A673 (cell line): ENCODE measurements around the gene RNF220. TPM values are rescaled to one million over a fixed set of nuclear protein-coding genes. Genes with fewer than 3 reads are reported as not detected.

ENCODE experiments used
- BruUV-seq: library from RNA; stranded (reverse); fragments of 400-500 nt; replicated peaks from 2 replicates; lab custom pipeline; 2021; lab: Mats Ljungman, UMichigan
- CTCF ChIA-PET: fragments of 300-600 bp; sonication (Branson Sonifier 250); formaldehyde crosslinking; loops from one replicate; lab custom pipeline; 2022; ENCODE audit warnings: antibody characterized with exemption; lab: Charles Lee
- POLR2A ChIA-PET: fragments of 300-600 bp; sonication (Branson Sonifier 250); formaldehyde crosslinking; loops from one replicate; lab custom pipeline; 2022; ENCODE audit warnings: antibody characterized with exemption; ENCODE audit not compliant: low non-redundant PET; lab: Charles Lee
- DNase-seq: peaks from one replicate; pipeline ENCODE4 v3.0.0-alpha.2; 2015; ENCODE audit warnings: low spot score
- H3K27ac ChIP-seq: fragments of 200-600 bp; sonication (generic); 2 replicates; pipeline ENCODE4 v1.5.1; 2016; ENCODE audit warnings: mixed run types, low read depth, mild to moderate bottlenecking, mixed read lengths, antibody characterized with exemption, low read length; ENCODE audit not compliant: poor library complexity, severe bottlenecking
- H3K27me3 ChIP-seq: fragments of 200-600 bp; sonication (generic); replicated peaks from 2 replicates; pipeline ENCODE4 v1.6.1; 2017; ENCODE audit warnings: mixed run types, low read depth, mild to moderate bottlenecking, mixed read lengths, antibody characterized with exemption, low read length; ENCODE audit not compliant: insufficient read depth, poor library complexity
- H3K36me3 ChIP-seq: fragments of 200-600 bp; sonication (generic); 2 replicates; pipeline ENCODE4 v1.6.1; 2016; ENCODE audit warnings: mixed run types, mild to moderate bottlenecking, mixed read lengths, antibody characterized with exemption, low read length; ENCODE audit not compliant: insufficient read depth, poor library complexity, severe bottlenecking
- H3K4me1 ChIP-seq: fragments of 200-600 bp; sonication (generic); 2 replicates; pipeline ENCODE4 v1.6.1; 2017; ENCODE audit warnings: mixed run types, mild to moderate bottlenecking, mixed read lengths, antibody characterized with exemption, low read length; ENCODE audit not compliant: insufficient read depth, poor library complexity, severe bottlenecking
- H3K4me3 ChIP-seq: fragments of 200-600 bp; sonication (generic); 2 replicates; pipeline ENCODE4 v1.5.1; 2016; ENCODE audit warnings: low read depth, mixed run types, mild to moderate bottlenecking, mixed read lengths, low read length; ENCODE audit not compliant: poor library complexity, severe bottlenecking
- H3K9me3 ChIP-seq: fragments of 200-600 bp; sonication (generic); 2 replicates; pipeline ENCODE4 v1.6.1; 2016; ENCODE audit warnings: mixed run types, low read depth, mild to moderate bottlenecking, mixed read lengths, antibody characterized with exemption, low read length; ENCODE audit not compliant: poor library complexity, severe bottlenecking
- CTCF ChIP-seq: fragments of 300-800, 200-600 bp; sonication (generic); conservative IDR thresholded peaks from 2 replicates; pipeline ENCODE4 v1.5.1; 2017; ENCODE audit warnings: low read depth, mild to moderate bottlenecking, antibody characterized with exemption, low read length, moderate library complexity, mixed read lengths
- EZH2 ChIP-seq: fragments of 200-600 bp; sonication (generic); IDR thresholded peaks from 2 replicates; pipeline ENCODE4 v1.6.1; 2017; ENCODE audit warnings: borderline replicate concordance, low read depth, mild to moderate bottlenecking, mixed read lengths, antibody characterized with exemption, low read length; ENCODE audit not compliant: poor library complexity, severe bottlenecking
- intact Hi-C: fragments of 100-400 bp; cut with micrococcal nuclease; formaldehyde crosslinking; loops from one replicate; pipeline ENCODE4 v1.10.0; 2022; ENCODE audit not compliant: unreplicated experiment
- total RNA-seq: library from RNA; stranded (reverse); gene quantifications from 2 replicates; pipeline ENCODE4 v1.2.3, GENCODE V29; 2021

The RNF220 gene
- total RNA-seq, 1 experiment from 2014 or later = 80.6 TPM

- H3K4me1 ChIP-seq = peaks cover 18% of the 10 kb centered on the region
- H3K27ac ChIP-seq = no peak overlapping the region
- H3K27me3 ChIP-seq = no peaks in the 10 kb centered on the region
- H3K9me3 ChIP-seq = no peaks in the 10 kb centered on the region
- TF ChIP-seq CTCF = no peak
- intact Hi-C loops = no loop called here
- CTCF ChIA-PET = no interaction called here
- no TSS peak for BruUV-seq
- POLR2A ChIA-PET = no interaction called here
- H3K4me3 ChIP-seq = no peak overlapping the region
- DNase-seq = no peak
- no peaks in the 10 kb centered on the region for H3K36me3 ChIP-seq
These were observed 84.4 kb downstream of the RNF220 start for GRCh38 chr1:44489481-44489880.

DNA sequence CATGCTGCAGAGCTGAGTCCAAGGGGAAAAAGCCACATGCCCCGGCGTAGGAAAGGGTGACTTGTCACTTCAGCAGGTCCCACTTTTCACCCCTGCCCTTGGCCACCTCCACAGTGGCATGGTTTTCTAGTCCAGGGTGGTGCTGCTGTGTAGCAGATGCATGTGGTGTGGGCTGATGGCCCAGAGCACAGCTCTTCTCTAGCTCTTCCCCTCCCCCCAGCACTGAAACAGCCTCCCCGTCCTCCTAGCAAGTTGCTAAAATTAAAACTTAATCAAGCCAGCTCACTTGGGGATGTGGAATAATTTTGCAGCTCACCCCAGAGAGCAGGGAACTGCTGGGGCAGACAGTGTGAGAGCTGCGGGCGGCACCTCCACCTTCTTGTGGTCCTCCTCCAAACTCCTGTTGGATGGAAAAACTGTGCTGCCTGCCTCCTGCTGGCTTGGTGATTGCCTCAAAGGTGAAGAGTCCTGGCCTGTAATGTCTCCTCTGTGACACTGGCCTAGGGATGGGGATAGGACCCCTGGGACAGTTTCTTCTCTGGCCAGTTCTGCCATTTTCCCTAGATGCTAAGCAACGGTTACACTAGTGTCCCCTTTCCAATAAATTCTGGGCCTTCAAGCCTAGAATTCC, 91.6 kb downstream of the RNF220 start:
- intact Hi-C loops = no loop called here
- CTCF ChIA-PET = no interaction called here
- H3K4me3 ChIP-seq = no peak overlapping the region
- POLR2A ChIA-PET = interaction anchor here (0.5 kb wide), 1 partner anchor 309 kb away, joined by 4 read pairs; no protein-coding TSS in a partner anchor
- TF ChIP-seq CTCF (no peak), EZH2 (no peak)
- DNase-seq = no peak
- H3K27ac ChIP-seq = no peak overlapping the region
- H3K36me3 ChIP-seq = no peaks in the 10 kb centered on the region
- no TSS peak for BruUV-seq
- no peaks in the 10 kb centered on the region for H3K27me3 ChIP-seq
- H3K4me1 ChIP-seq = no peaks in the 10 kb centered on the region
- no peaks in the 10 kb centered on the region for H3K9me3 ChIP-seq

- H3K36me3 ChIP-seq = no peaks in the 10 kb centered on the region
- H3K9me3 ChIP-seq = no peaks in the 10 kb centered on the region
- no peak overlapping the region for H3K4me3 ChIP-seq
- intact Hi-C loops = no loop called here
- no peaks in the 10 kb centered on the region for H3K4me1 ChIP-seq
- BruUV-seq = no TSS peak
- POLR2A ChIA-PET = no interaction called here
- DNase-seq = no peak
- no peak overlapping the region for H3K27ac ChIP-seq
- H3K27me3 ChIP-seq = no peaks in the 10 kb centered on the region
- TF ChIP-seq CTCF (no peak), EZH2 (no peak)
- CTCF ChIA-PET = no interaction called here
These were observed 92.5 kb downstream of the RNF220 start for GRCh38 chr1:44497422-44498170.
